ENCODE measurements around the gene EPAS1.

EPAS1 gene

DNA sequence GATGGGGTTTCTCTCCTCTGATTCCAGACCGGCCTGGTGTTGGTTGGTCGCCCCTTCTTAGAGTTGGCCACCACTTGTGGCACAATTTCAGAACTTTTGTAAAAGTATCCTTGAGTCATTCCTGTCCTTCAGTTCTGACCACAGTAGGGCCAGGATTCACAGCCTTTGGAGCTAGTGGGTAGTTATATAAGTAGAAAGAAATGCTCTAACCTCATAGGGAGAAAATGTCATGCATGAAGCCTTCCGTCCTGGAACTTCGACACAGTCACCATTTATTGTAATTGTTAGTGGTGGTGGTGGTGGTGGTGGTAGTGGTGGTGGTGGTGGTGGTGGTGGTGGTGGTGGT is 65.4 kb downstream of the EPAS1 start:
- in situ Hi-C loops (cut with MboI; ENCODE audit: low sequenced_read_pairs), result no loop called here

- in situ Hi-C loops (cut with MboI; ENCODE audit: low sequenced_read_pairs), result no loop called here
These were observed 66.4 kb downstream of the EPAS1 start for GRCh38 chr2:46363535-46364170.

DNA sequence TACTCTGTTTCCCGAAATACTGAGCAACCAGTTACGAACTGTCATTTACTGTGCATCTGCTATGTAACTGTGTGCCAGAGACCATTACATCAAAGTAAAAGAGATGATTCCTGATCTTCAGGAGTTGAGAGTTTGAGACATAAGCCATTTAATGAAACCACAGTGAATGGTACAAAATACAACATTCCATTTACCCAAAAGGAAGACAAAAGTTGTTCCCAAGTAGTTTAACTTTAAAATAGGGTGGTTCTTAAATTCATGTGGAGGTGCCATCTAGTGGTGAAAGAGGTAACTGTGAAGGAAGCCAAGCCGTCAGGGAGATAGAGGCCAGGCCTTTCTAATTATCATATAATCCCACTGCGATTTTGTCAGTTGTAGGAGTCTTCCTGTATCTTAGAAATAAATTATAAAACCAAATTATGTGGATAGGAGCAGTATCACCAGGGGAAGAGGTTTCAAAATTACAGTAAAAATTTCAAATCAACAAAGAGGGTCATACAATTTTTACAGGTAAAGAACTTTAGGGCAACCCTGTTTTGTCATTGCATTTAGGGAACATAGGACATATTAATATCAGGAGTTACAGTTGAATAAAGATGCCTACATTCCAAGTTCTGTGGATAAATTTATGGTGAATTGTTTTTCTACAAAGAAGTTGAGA is 67.7 kb downstream of the EPAS1 start:
- in situ Hi-C loops (cut with MboI; ENCODE audit: low sequenced_read_pairs), result no loop called here

DNA sequence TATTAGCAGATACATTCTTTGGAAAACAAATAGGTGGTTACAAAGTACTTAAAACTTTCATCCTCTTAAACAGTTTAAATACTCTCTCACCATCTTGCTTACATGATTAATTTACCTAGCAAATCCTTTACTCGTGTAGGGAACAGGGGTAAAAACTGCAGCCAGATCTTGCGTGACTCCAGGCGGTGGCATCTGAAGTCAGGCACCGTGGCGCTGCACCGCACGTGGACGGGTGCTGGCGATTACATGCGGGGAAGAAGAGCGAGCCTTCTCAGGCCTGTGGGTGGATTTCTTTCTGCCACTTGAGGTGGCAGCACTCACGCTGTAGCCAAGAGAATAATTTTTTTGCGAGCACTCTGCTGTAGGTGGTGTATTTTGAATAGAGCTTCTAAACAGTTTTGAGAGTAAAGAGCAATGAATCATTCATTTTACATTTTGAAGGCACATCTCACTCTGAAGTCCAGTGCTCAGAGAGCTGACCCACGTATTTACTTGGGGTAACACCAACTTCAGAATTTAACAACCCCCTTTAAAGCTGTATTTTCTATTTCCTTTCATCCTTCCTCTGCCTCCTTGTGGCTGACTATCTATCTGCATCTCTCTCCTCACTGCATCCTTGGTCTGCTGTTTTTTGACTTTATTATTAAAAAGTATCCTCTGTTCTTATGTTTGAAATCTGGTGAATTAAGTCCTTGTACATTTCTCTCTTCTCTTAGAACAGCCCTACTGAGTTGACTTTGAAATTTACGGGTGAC is 68.9 kb downstream of the EPAS1 start:
- in situ Hi-C loops (cut with MboI; ENCODE audit: low sequenced_read_pairs), result no loop called here

DNA sequence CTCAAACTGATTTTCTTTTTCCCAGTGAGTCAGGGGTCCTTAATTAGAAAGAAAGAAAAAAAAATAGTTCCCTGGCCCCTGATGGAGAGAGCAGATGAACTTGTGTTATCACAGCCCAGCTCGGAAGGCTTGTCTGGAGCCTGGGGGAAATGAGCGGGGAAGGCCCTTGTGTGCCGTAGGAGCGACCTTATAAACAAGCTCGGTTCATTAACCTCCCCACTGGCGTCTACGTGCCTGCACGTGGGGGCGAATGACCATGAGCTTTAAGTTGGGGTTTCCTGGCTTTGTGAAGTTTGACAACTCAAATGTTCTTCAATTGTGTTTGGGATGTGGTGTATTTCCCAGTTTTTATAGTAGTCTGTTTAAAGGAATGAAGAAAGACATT is 69.5 kb downstream of the EPAS1 start:
- in situ Hi-C loops (cut with MboI; ENCODE audit: low sequenced_read_pairs), result no loop called here

DNA sequence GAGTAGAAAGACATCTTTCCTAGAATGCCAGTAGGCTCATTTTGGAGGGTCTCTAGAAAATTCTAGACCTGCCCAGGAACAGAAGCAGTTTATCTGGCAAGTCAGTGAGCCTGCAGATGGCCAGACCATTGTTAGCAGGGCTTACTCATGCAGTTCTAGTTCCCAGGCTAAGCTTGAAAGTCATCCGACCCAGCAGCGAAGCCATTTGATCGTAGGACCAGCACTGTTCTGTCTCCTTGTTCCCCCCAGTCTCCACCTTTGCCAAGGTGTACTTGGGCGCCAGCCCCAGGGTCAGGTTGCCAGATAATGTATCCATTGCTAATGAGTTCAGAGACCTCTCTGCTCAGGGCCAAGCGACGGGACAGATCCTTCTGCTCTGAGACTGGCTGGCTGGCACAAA is 70.1 kb downstream of the EPAS1 start:
- in situ Hi-C loops (cut with MboI; ENCODE audit: low sequenced_read_pairs), result no loop called here

- in situ Hi-C loops (cut with MboI; ENCODE audit: low sequenced_read_pairs), result no loop called here
These were observed 71.2 kb downstream of the EPAS1 start for GRCh38 chr2:46368401-46368800.

DNA sequence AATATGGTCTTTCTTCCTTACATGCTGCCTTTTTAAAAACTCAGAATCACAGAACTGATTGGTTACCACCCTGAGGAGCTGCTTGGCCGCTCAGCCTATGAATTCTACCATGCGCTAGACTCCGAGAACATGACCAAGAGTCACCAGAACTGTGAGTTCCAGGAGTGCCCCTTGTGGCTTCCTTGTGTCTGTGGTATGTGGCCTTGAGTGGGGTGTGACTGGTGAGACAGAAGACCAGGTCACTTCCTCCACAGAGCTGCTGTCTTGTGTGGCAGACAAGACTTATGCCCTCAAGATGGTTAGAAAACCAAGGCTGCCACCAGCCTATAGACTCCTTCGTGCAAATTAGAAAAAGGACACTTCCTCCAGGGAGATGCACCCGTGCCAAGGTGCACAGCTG is 72.6 kb downstream of the EPAS1 start:
- in situ Hi-C loops (cut with MboI; ENCODE audit: low sequenced_read_pairs), result no loop called here

- in situ Hi-C loops (cut with MboI; ENCODE audit: low sequenced_read_pairs), result no loop called here
These were observed 74.6 kb downstream of the EPAS1 start for GRCh38 chr2:46371854-46372253.

- in situ Hi-C loops (cut with MboI; ENCODE audit: low sequenced_read_pairs), result no loop called here
These were observed 75.3 kb downstream of the EPAS1 start for GRCh38 chr2:46372475-46372874.

DNA sequence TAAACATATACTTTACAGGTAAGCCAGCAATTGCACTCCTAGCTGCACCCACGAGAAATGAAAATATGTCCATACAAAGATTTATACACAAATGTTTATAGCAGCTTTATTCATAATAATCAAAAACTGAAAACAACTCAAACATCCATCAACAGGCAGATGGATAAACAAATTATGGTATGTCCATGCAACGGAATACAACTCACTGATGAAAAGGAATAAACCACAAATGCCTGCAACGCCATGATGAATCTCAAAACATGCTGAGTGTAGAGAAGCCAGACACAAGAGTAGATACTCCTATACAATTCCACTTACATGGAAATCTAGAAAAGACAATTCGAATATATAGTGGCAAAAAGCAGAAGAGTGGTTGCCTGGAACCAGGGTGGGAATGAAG is 76.0 kb downstream of the EPAS1 start:
- in situ Hi-C loops (cut with MboI; ENCODE audit: low sequenced_read_pairs), result no loop called here

- in situ Hi-C loops (cut with MboI; ENCODE audit: low sequenced_read_pairs), result no loop called here
These were observed 78.4 kb downstream of the EPAS1 start for GRCh38 chr2:46375566-46376125.

DNA sequence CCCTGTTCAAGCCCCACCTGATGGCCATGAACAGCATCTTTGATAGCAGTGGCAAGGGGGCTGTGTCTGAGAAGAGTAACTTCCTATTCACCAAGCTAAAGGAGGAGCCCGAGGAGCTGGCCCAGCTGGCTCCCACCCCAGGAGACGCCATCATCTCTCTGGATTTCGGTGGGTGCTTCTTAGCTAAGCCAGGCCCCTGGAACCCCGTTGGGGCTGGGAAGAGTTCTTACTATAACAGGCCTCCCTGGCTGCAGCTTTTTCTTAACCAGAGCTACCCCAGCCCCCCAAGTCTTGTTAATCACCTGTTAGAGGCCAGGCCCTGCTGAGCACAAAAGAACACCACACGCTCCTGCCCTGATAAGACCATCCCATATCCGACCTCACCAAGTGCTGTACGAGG is 79.4 kb downstream of the EPAS1 start:
- in situ Hi-C loops (cut with MboI; ENCODE audit: low sequenced_read_pairs), result no loop called here

DNA sequence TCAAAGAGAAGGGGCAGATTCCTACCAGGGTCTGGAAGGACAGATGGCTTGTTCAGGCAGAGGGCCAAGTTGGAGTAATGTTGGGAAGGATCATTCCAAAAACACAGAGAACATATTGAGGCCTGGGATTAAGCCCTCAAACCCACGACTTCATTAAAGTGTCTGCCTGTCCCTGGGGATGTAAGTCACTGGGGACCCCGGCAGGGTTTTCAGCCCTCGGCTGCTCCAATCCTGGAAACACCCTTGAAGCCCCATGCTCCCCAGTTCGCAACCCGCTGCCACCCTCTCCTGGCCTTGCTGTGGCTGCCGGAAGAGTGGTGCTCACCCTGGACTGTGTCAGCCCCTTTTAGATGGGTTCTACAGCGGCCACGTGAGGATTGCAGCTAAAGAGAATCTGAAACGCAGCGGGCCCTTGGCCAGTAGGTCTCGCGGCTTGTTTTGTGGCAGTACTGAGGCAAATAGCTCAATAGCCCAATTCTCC is 79.9 kb downstream of the EPAS1 start:
- in situ Hi-C loops (cut with MboI; ENCODE audit: low sequenced_read_pairs), result no loop called here

DNA sequence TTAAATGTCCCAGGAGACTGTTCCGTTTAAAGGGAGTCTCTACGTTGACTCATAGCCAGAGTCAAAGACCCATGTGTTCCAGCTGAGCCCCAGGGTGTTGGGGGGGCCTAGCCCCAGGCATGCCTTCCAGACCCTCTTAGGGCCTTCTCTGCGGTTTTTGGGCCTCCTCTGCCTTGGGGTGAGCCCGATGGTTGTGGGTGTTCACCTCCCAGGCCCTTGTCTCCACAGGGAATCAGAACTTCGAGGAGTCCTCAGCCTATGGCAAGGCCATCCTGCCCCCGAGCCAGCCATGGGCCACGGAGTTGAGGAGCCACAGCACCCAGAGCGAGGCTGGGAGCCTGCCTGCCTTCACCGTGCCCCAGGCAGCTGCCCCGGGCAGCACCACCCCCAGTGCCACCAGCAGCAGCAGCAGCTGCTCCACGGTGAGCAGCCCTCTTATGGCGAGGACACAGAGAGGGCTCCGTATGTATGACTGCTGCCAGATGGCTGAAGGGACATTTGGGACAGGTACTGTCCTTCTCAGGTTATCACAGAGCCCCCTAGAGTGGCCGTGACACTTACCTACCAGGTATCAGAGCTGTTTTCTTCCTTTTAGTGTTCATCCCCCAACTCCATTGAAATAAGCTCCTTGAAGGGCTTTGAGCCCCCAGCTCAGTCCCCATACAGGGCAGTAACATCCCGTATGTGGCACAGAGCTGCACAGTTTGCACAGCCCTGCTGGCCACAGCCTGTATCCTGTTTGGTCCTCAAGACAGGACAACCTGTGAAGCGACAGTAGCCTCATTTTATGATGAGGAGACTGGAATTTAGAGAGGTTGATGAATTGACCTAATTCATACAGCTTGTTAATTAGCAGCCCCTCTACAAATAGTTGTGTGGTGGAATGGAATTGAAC is 80.7 kb downstream of the EPAS1 start:
- in situ Hi-C loops (cut with MboI; ENCODE audit: low sequenced_read_pairs), result no loop called here

DNA sequence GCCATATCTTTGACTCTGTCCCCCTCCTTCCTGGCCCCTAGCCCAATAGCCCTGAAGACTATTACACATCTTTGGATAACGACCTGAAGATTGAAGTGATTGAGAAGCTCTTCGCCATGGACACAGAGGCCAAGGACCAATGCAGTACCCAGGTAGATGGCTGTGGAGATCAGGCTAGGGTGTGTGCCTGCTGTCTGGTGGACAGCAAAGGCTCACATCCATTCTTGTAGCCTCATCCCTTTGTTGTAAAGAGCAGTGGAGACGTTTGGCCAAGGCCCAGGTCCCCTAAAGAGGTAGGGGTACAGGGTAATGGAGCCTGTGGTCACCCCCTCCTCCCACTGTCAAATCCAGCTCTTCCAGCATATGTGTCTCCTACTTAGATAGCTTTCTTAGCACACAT is 81.4 kb downstream of the EPAS1 start:
- in situ Hi-C loops (cut with MboI; ENCODE audit: low sequenced_read_pairs), result no loop called here

DNA sequence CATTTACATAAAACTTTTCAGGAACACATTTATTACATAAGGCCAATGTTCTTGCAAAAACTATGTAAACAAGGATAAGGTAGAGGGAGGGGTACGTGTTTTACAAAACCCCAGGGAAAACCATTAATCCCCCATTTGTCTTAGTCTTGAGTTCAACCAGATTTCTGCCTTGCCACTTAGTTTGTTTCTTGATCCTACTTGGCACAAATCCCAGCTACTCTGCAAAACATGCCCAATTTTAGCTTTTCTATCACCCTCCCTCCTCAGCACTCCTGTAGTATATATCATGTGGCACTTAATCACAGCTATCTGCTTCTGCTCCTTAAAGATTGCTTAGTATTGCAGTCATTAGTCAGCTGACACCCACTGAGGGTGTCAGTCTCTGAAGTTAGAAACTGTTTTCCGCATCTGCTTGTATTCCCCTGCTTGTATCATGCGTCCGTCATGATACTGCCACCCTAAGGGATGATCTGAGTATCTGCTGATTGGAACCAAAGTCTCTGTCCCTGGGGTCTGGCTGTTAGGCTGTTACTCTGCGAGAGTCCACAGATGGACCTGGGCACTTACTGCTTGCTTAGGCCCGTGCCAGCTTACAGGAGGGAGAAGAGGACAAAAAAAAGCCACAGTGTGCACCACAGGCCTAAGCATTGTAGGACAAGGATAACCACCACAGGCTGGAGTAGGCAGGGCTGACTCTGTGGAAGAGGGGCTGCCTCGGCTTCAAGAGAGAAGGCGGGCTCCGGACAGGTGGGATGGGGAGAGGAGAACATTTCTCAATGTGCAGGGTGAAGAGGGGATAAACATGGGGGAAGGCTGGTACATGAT is 82.2 kb downstream of the EPAS1 start:
- in situ Hi-C loops (cut with MboI; ENCODE audit: low sequenced_read_pairs), result no loop called here

DNA sequence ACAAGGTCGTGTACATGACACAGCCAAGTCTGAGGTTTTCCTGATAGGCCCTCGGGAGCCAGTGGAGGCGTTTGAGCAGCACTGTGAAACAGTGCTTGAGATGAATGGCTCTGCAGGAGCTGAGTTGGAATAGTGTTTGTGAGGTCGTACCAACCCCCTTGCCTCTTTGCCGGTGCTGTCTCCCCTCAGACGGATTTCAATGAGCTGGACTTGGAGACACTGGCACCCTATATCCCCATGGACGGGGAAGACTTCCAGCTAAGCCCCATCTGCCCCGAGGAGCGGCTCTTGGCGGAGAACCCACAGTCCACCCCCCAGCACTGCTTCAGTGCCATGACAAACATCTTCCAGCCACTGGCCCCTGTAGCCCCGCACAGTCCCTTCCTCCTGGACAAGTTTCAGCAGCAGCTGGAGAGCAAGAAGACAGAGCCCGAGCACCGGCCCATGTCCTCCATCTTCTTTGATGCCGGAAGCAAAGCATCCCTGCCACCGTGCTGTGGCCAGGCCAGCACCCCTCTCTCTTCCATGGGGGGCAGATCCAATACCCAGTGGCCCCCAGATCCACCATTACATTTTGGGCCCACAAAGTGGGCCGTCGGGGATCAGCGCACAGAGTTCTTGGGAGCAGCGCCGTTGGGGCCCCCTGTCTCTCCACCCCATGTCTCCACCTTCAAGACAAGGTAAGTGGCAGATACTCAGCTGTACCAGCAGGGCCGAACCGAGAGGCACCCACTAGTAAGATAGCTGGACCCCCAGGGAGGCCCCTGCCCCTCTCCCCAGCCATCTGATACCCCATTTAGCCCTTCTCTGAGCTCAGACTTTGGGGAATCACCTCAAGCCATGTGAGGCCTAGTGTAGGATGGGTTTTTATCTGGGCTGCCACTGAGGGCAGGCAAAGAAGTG is 83.1 kb downstream of the EPAS1 start:
- in situ Hi-C loops (cut with MboI; ENCODE audit: low sequenced_read_pairs), result no loop called here

DNA sequence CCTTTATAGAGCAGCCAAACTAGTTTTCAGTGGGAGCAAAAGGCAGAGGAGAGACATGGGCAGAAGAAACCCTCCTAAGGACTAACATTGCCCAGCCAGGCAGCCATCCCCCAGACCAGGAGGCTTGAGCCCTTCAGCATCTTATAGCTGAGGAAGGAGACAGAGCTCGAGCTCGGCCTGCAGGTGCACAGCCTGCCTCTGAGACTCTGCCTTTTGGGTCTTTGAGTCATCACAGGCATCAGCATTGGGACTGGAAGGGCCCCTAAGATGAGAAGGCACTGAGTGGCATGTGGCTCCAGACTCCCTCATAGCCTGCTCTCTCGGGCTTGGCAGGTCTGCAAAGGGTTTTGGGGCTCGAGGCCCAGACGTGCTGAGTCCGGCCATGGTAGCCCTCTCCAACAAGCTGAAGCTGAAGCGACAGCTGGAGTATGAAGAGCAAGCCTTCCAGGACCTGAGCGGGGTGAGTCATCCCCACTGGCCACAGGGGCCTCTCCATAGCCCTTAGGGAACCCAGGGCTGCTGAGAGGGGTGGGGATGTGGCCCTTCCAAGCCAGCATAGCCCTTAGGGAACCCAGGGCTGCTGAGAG is 84.1 kb downstream of the EPAS1 start:
- in situ Hi-C loops (cut with MboI; ENCODE audit: low sequenced_read_pairs), result no loop called here

All from HL-60/S4 (cell line).